Coronary artery (tissue), 2 donors: ENCODE results near the gene MACROD2.

Experiments used
- DNase-seq: peaks from one replicate; pipeline ENCODE4 v3.0.0-alpha.2; 2017; ENCODE audit warnings: low spot score
- H3K27ac ChIP-seq, 2 donors: fragments of 200-600 bp; sonication (generic); one replicate each; pipeline ENCODE4 v1.5.1; 2016 to 2019
- H3K4me3 ChIP-seq: fragments of 200-600 bp; sonication (generic); 2 replicates; pipeline ENCODE4 v1.5.1; 2016; ENCODE audit warnings: mild to moderate bottlenecking, moderate library complexity
- CTCF ChIP-seq: fragments of 200-600 bp; sonication (generic); IDR thresholded peaks from one replicate; pipeline ENCODE4 v1.5.1; 2019; ENCODE audit warnings: antibody characterized with exemption

MACROD2 gene

GRCh38 chr20:15740046-15740775 is 1744.9 kb downstream of the MACROD2 start:
- Histone ChIP-seq H3K4me3 (no peak overlapping the region), H3K27ac (no peak overlapping the region)
- TF ChIP-seq CTCF, result no peak
- no peak for DNase-seq

- no peak for DNase-seq
- no peak for TF ChIP-seq CTCF
- H3K4me3 ChIP-seq, result no peak overlapping the region
- H3K27ac ChIP-seq, result no peak overlapping the region
Measured at GRCh38 chr20:15742087-15742486, 1746.8 kb downstream of the MACROD2 start.

DNA sequence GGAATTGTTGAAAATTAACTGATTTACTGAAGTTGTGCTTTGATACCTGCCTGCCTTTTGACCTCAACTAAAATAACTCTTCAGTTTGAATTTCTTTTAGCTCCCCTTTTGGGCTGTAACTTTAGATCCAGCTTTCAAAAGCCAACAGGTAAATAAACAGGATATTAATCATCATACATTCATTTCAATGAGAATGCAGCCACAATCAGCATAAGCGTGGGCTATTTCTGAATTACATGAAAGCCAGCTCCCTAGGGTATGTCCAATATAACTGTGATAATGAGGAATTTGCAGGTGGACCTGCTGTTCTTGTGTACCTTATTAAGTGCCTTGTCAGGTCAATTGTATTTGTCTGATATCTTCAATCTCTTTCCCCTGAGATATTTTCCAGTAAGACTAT is 1747.3 kb downstream of the MACROD2 start:
- DNase-seq, result no peak
- Histone ChIP-seq H3K27ac (no peak overlapping the region), H3K4me3 (no peak overlapping the region)
- no peak for TF ChIP-seq CTCF

GRCh38 chr20:15756002-15756753 is 1760.9 kb downstream of the MACROD2 start:
- no peak for DNase-seq

GRCh38 chr20:15756754-15757115 is 1761.4 kb downstream of the MACROD2 start:
- no peak for DNase-seq
- H3K27ac ChIP-seq, result no peak overlapping the region
- no peak for TF ChIP-seq CTCF
- H3K4me3 ChIP-seq, result no peak overlapping the region

More at GRCh38 chr20:15756002-15756753, 1760.9 kb downstream of the MACROD2 start:
- TF ChIP-seq CTCF, result no peak
- Histone ChIP-seq H3K4me3 (no peak overlapping the region), H3K27ac (no peak overlapping the region)

DNA sequence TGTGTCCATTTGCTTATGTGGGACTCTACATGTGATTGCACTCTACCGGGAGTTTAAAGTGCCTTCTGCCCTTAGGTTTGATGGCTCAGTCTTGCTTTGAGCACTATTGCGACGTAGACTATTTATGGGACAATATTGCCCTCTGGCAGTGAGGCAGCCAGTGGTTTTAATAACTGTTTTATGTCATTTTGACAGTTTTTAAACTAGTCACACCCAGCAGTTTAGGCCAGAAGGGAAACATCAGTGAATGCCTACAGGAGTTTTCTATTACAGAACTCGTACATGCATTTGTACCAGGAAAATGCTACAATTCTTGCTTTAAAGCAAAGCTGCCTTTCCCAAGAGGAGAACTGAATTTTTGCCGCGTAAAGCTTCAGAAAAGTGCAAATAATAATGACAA is 1764.3 kb downstream of the MACROD2 start:
- Histone ChIP-seq H3K4me3 (no peak overlapping the region), H3K27ac (no peak overlapping the region)
- no peak for TF ChIP-seq CTCF
- DNase-seq, result no peak
